ENCODE results near the gene SLCO3A1. TPM values are rescaled to one million over a fixed set of nuclear protein-coding genes. Genes with fewer than 3 reads are reported as not detected.

Gene SLCO3A1
- total RNA-seq, 4 donors from 2014 or later = 10.9 to 18.1 (median 14.2) TPM

DNA sequence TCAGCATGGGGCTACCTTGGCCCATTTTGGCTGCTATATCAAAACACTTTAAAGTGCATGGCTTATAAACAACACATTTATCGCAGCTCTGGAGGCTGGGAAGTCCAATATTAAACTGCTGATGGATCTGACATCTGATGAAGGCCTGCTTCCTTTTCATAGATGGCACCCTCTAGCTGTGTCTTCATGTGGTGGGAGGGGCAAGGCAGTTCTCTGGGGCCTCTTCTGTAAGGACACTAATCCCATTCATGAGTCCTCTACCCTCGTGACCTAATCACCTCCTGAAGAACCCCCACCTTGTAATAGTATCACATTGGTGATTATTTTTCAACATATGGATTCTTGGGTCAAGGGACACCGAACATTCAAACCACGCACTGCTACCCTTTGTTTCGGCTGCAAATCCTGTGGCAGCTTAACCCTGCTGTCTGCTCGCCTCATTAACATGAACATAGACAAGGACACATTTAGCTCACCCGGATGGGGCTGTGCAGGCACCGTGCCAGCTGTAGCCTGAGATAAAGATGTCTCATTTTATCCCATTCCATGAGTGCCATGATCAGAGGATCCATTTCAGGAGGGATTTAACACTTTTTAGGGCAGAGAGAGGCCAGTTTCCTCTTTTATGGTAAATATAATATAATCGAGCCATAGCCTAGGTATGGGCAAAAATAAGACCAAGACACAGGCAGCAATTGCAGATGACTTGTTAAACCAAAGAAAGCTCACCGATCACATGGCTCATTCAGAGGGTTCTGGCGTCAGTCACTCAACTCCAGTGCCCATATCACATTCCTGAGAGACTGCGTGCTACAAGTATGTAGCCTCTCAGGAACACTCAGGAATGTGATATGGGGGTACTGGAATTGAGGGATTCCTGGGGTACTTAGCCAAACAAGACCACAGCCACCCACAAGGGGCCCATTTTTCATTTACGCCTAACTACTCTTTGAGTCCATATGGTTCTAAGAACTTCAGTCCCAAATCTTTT, 289.0 kb downstream of the SLCO3A1 start:
- intact Hi-C loops (cut with DNase I) = no loop called here
- DNase-seq = no peak
- peaks cover 0 to 17% (median 5%) of the 10 kb centered on the region in 3 donors for H3K4me1 ChIP-seq
- no peaks in the 10 kb centered on the region for H3K9me3 ChIP-seq
- H3K4me3 ChIP-seq = no peak overlapping the region
- H3K27ac ChIP-seq = no peak overlapping the region
- no peaks in the 10 kb centered on the region for H3K27me3 ChIP-seq
- 86 to 87% methylated on average over 13 of the region's 13 CpGs for WGBS, 2 donors
- peaks cover 0 to 33% (median 0%) of the 10 kb centered on the region in 3 donors for H3K36me3 ChIP-seq
- TF ChIP-seq, protein P1, sequence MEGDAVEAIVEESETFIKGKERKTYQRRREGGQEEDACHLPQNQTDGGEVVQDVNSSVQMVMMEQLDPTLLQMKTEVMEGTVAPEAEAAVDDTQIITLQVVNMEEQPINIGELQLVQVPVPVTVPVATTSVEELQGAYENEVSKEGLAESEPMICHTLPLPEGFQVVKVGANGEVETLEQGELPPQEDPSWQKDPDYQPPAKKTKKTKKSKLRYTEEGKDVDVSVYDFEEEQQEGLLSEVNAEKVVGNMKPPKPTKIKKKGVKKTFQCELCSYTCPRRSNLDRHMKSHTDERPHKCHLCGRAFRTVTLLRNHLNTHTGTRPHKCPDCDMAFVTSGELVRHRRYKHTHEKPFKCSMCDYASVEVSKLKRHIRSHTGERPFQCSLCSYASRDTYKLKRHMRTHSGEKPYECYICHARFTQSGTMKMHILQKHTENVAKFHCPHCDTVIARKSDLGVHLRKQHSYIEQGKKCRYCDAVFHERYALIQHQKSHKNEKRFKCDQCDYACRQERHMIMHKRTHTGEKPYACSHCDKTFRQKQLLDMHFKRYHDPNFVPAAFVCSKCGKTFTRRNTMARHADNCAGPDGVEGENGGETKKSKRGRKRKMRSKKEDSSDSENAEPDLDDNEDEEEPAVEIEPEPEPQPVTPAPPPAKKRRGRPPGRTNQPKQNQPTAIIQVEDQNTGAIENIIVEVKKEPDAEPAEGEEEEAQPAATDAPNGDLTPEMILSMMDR (IDR thresholded peaks at IDR 0.05) = no peak
- TF ChIP-seq POLR2A (IDR thresholded peaks at IDR 0.05) = no peak

GRCh38 chr15:92143765-92144164, 290.3 kb downstream of the SLCO3A1 start:
- peaks cover 0 to 44% (median 0%) of the 10 kb centered on the region in 3 donors for H3K36me3 ChIP-seq
- peaks cover 0 to 17% (median 5%) of the 10 kb centered on the region in 3 donors for H3K4me1 ChIP-seq
- WGBS, 2 donors = 89 to 96% methylated on average over 6 to 16 of the region's 16 CpGs
- TF ChIP-seq POLR2A (IDR thresholded peaks at IDR 0.05) = no peak
- TF ChIP-seq, protein P1 (IDR thresholded peaks at IDR 0.05) = no peak
- intact Hi-C loops (cut with DNase I) = no loop called here
- no peaks in the 10 kb centered on the region for H3K9me3 ChIP-seq
- no peak for DNase-seq
- no peaks in the 10 kb centered on the region for H3K27me3 ChIP-seq
- no peak overlapping the region for H3K4me3 ChIP-seq
- no peak overlapping the region for H3K27ac ChIP-seq

DNA sequence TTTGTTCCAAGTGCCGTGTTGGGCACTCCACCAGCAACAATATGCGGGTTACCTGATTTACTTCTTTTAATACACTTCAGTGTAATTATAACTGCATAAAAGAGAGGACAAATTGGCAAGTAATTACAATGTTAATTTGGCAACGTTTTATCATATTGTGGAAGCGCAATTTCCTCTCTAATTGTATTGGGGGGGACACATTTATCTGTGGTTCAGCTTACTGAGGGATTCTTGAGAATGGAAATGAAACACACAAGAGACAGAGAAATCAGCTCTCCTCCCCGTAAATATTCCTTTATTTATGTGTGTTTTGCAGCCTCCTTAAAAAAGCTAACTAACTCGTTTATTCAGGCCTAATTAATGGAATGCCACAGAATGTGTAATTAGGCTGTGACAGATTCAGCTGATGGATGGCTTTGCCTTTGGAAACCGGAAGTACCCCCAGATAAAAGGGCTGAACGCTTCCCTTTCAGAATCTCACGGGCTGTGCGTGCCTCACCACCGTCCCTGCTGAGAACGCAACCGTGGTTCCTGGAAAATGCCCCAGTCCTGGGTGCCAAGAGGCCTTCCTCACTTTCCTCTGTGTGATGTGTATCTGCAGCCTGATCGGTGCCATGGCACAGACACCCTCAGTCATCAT, 293.1 kb downstream of the SLCO3A1 start:
- H3K27ac ChIP-seq = no peak overlapping the region
- H3K4me3 ChIP-seq = no peak overlapping the region
- no peak for TF ChIP-seq POLR2A (IDR thresholded peaks at IDR 0.05)
- TF ChIP-seq, protein P1 (IDR thresholded peaks at IDR 0.05) = no peak
- no peaks in the 10 kb centered on the region for H3K9me3 ChIP-seq
- intact Hi-C loops (cut with DNase I) = no loop called here
- peaks cover 0 to 9% (median 0%) of the 10 kb centered on the region in 3 donors for H3K4me1 ChIP-seq
- no peaks in the 10 kb centered on the region for H3K27me3 ChIP-seq
- peaks cover 0 to 66% (median 0%) of the 10 kb centered on the region in 3 donors for H3K36me3 ChIP-seq
- no peak for DNase-seq
- WGBS, 2 donors = 78 to 85% methylated on average over 13 of the region's 14 CpGs

DNA sequence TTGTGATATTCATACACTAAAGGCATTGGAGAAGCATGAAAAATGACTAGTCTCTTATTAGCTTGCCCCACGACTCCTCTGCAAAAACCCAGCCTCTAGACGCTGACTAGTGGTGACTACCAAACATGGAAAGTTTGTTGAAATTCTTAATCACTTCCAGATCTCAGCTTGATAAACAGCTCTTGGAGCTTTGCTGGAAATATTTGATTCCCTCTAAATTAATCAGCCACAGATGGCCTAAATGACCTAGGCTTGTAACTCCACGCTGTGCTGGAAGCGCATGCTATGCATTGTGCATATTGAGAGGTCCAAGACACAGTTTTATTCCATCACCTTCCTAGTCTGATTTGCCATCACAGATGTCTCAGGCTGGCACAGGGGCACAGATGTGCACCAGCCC, 295.5 kb downstream of the SLCO3A1 start:
- no peak for TF ChIP-seq POLR2A (IDR thresholded peaks at IDR 0.05)
- TF ChIP-seq, protein P1 (IDR thresholded peaks at IDR 0.05) = no peak

DNA sequence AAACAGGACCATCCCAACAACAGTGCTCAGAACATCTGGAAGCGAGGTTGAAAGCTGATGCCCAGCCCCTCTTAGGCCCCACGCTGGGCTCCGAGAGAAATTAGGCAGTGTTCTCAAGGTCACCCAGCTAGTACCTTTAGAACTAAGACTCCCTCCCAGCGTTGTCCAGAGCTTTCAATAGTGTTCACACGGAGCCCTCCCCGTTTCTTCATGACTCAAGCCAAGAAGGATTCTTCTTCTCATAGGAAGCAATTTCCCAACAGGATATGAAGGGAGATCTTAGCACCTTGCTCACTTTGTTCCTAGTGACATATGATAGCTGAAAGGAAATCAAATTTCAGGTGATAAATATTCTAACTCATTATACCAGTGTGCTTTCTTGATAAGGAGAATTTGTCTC, 296.0 kb downstream of the SLCO3A1 start:
- H3K9me3 ChIP-seq = no peaks in the 10 kb centered on the region
- peaks cover 0 to 4% (median 0%) of the 10 kb centered on the region in 3 donors for H3K4me1 ChIP-seq
- 69 to 90% methylated on average over 5 to 6 of the region's 6 CpGs for WGBS, 2 donors
- TF ChIP-seq, protein P1 (IDR thresholded peaks at IDR 0.05) = no peak
- TF ChIP-seq POLR2A (IDR thresholded peaks at IDR 0.05) = no peak
- no peak overlapping the region for H3K4me3 ChIP-seq
- peaks cover 0 to 75% (median 0%) of the 10 kb centered on the region in 3 donors for H3K36me3 ChIP-seq
- intact Hi-C loops (cut with DNase I) = no loop called here
- no peak for DNase-seq
- no peak overlapping the region for H3K27ac ChIP-seq
- no peaks in the 10 kb centered on the region for H3K27me3 ChIP-seq

More for the DNA sequence above, 295.5 kb downstream of the SLCO3A1 start:
- Histone ChIP-seq H3K4me3 (no peak overlapping the region), H3K4me1 (peaks cover 0 to 4% (median 0%) of the 10 kb centered on the region in 3 donors), H3K27ac (no peak overlapping the region), H3K9me3 (no peaks in the 10 kb centered on the region), H3K36me3 (peaks cover 0 to 71% (median 0%) of the 10 kb centered on the region in 3 donors), H3K27me3 (no peaks in the 10 kb centered on the region)
- 67 to 91% methylated on average over 4 of the region's 4 CpGs for WGBS, 2 donors
- intact Hi-C loops (cut with DNase I) = no loop called here
- no peak for DNase-seq
